Superior temporal gyrus (tissue), 1 donor: ENCODE measurements around the gene PPIL4.
A peak's percentile ranks its signal among the peaks of the same experiment; 100 is the strongest.
"Not testable (repeated sequence)": the region's sequence is repeated elsewhere in the genome, so short reads cannot be mapped to it uniquely, and the experiment has no call there.

ENCODE experiments used
- DNase-seq: peaks from one replicate; pipeline ENCODE4 v3.0.0-alpha.2; 2016; ENCODE audit errors: extremely low spot score

The PPIL4 gene

GRCh38 chr6:149529650-149530049 is 16.2 kb downstream of the PPIL4 start:
- DNase-seq, result no peak

DNA sequence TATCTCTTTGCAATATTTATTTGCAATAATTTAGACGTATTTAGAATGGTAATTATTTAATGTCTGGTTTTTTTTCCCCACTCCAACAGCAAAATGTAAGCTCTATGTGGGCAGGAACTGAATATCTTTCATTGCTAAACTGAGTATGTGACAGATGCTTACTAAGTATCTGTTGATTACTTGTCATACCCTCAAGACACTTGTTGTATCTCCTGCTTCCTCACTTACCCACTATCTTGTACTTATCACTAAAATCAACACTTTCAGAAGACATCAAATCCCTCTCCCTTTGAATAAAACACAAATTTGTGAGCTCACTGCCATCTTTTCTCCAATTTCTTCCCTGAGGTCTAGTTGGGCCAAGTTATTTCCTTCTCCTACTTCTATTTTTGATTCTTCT is 30.3 kb downstream of the PPIL4 start:
- DNase-seq, result no peak

DNA sequence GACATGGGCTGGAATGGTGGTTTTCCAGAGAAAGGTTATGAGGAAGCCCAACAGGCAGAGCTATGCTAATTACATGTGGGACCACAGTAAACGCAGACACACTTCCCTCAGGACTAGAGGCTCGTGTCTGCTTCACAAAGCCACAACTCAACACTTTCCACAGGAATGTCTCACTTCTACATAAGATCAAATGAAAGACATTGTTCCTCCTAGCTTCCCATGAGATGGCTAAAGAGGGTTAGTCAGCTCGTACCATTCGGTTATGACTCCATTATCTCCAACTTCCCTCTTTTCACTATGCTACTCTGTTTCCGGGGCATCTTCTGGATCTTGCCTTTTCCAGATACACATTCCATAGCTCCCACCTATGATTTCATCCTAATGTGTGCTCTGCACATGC is 31.9 kb downstream of the PPIL4 start:
- DNase-seq, result no peak

GRCh38 chr6:149510793-149511512 is 34.9 kb downstream of the PPIL4 start:
- DNase-seq, result no peak

DNA sequence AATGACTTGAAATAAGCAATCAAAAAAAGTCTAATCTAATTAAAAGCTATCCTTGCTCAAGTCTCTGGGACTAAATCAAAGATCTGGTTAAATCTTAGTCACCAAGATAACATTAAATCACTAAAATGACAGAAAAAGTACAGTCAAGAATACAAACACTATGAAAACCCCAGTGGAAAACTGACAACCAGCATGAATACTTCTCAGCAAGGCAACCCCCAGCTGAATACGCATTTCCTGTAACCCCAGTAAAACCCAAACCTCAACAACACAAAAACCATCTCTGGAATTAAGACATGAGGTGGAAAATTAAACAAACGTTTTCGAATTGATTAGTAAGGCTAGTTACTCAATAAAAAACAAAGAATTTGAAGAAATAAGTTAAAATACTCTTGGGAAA is 37.4 kb downstream of the PPIL4 start:
- DNase-seq, result no peak

GRCh38 chr6:149503872-149504271 is 42.0 kb downstream of the PPIL4 start:
- no peak for DNase-seq

DNA sequence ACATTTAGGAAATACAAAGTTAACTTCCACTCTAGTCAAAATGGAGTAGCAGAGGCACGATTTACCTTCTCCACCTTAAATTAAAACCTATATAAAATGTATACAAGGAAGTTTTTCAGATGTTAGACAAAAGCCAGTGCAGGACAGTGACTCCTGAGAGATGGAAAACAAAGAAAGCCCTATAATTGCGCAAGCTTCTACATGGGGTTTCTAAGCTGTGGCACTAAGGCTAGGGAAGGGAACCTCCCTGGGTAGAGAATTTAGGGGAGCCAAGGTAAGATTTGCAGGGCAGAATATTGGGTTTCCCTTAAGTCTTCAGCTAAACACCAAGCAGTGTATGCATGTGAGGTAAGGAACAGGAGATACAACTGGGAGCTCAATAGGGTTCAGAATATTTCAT is 42.6 kb downstream of the PPIL4 start:
- no peak for DNase-seq

- DNase-seq, result no peak
Measured at GRCh38 chr6:149501768-149502167, 44.1 kb downstream of the PPIL4 start.

GRCh38 chr6:149501201-149501600 is 44.6 kb downstream of the PPIL4 start:
- DNase-seq, result no peak

- DNase-seq, result no peak
Measured at GRCh38 chr6:149500096-149500495, 45.7 kb downstream of the PPIL4 start.

DNA sequence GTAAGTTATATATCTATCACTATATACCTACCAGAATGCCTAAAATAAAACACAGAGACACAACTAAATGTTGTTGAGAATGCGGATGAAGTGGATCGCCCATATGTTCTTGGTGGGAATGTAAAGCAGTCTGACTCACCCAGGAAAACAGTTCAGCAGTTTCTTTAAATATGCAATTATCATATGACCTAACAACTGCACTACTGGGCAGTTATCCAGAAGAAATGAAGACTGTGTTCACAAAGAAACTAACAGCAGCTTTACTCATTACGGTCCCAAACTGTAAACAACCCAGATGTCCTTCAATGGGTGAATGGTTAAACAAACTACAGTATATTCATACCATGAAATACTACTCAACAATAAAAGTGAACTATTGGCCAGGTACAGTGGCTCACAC is 46.8 kb downstream of the PPIL4 start:
- peak; percentile 56 for DNase-seq

DNA sequence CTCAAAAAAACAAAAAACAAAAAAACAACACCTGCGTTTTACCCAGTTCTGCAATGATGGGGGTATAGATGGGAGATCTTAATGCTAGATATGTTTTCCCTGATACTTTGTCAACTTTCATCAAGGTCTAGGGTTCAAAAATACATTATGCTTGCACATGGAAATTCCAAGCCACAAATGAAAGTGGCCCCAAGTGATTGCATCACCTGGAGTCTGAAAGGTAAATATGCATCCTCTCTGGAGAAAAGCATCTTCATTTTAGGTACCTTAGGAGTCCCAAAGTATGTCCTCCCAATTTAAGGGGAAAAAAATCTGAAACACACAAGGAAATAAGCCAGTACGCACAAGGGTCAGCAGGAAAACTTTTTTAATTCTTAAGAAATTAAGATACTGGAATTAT is 48.5 kb downstream of the PPIL4 start:
- no peak for DNase-seq

GRCh38 chr6:149496597-149496996 is 49.2 kb downstream of the PPIL4 start:
- not testable (repeated sequence) for DNase-seq

GRCh38 chr6:149495349-149496016 is 50.4 kb downstream of the PPIL4 start:
- not testable (repeated sequence) for DNase-seq

- not testable (repeated sequence) for DNase-seq
Measured at GRCh38 chr6:149494810-149495209, 51.0 kb downstream of the PPIL4 start.

- DNase-seq, result no peak
Measured at GRCh38 chr6:149493761-149494320, 52.0 kb downstream of the PPIL4 start.

DNA sequence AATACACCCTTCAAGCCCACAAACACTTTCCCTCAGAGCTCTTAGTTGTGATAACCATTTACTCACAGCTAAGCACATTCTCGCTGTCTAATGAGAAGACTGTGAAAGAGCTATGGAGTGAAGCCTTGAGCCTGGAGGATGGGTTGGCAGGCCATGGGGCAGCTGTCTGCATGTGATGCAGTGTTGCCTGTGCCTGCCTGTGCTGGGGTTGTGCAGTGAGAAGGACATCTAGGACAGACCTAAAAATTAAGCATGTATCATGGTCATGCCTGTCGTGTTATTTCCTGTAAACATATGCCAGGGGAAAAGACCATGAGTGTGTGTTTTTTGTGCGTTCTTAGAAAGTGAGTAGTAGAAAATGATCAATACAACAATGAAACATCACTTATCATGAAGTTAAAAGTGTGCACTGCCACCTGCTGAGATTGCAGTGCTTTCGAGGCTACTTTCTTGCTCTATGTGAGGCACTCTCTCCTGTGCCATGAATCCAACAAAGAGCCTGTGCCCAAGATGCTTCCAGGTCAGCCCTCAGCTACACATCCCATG is 53.0 kb downstream of the PPIL4 start:
- no peak for DNase-seq

DNA sequence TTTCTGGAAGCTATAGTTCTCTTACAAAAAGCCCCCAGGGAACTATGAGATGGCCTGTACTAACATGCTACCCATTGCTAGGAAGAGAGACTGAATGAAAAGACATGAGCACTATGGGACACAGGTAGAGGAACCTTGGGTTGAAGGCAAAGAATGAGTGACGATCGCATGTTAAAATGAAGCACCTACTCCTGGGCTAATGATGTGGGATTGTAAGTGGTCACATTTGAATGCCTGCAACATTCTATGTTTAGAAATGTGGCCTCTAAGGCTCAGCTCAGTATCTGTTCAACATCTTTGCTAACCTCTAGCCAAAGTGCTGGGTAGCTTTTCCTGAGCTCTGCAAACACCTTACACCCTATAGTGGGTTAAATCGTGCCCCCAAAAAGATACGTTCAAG is 55.9 kb downstream of the PPIL4 start:
- no peak for DNase-seq

GRCh38 chr6:149488815-149489214 is 57.0 kb downstream of the PPIL4 start:
- no peak for DNase-seq

DNA sequence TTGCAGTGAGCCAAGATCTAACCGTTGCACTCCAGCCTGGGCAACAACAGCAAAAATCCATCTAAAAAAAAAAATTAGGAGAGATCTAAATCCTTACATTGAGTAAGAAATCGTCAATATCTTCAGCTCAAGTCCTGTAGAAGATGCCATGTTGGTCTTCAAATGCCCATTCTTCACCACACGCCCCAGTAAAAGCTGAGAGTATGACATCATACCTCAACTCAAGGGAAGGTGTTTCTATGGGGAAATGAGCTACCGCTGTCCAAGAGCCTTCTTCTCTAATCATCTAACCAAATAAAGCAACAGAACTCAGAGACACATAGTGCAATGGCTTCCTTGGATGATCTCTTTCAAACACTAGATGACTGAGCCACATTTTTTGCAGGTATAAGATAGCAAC is 58.5 kb downstream of the PPIL4 start:
- DNase-seq, result no peak

- DNase-seq, result no peak
Measured at GRCh38 chr6:149484733-149485700, 60.8 kb downstream of the PPIL4 start, which contains the start of gene ZC3H12D. ZC3H12D (minus strand) TSS chr6:149485014; CDS start chr6:149474543, 10,471 bp downstream.
